WTC11 (cell line): Measurements from ENCODE around the gene GPC2.
"Not testable (repeated sequence)": the region's sequence is repeated elsewhere in the genome, so short reads cannot be mapped to it uniquely, and the experiment has no call there.

ENCODE experiments used
- CTCF ChIP-seq: fragments of 200-600 bp; IDR thresholded peaks from 2 replicates; pipeline ENCODE4 v1.8.0; 2022; ENCODE audit warnings: antibody characterized with exemption
- MLX ChIP-seq: sonication (generic); formaldehyde crosslinking; IDR thresholded peaks from 2 replicates; pipeline ENCODE4 v1.8.1; 2023; ENCODE audit warnings: mild to moderate bottlenecking, missing genetic modification reagents, moderate library complexity
- TP53 ChIP-seq: sonication (generic); formaldehyde crosslinking; IDR thresholded peaks from 2 replicates; pipeline ENCODE4 v1.8.1; 2023; ENCODE audit warnings: mild to moderate bottlenecking, missing genetic modification reagents
- ZNF138 ChIP-seq: sonication (generic); formaldehyde crosslinking; conservative IDR thresholded peaks from 2 replicates; pipeline ENCODE4 v1.8.1; 2022; ENCODE audit warnings: mild to moderate bottlenecking, moderate library complexity, missing genetic modification reagents

- TF ChIP-seq CTCF; ZNF138 (CRISPR knock-in tag); MLX (CRISPR knock-in tag); TP53 (CRISPR knock-in tag): not testable (repeated sequence)
These were observed 5.9 kb upstream of the GPC2 start for GRCh38 chr7:100183090-100183489.
